Esophagus muscularis mucosa (tissue), 4 donors: ENCODE results near the gene SLC35D3. TPM values are rescaled to one million over a fixed set of nuclear protein-coding genes. Genes with fewer than 3 reads are reported as not detected.
A peak's percentile ranks its signal among the peaks of the same experiment; 100 is the strongest.

ENCODE experiments used
- DNase-seq: peaks from one replicate; pipeline ENCODE4 v3.0.0-alpha.2; 2017; ENCODE audit errors: extremely low spot score
- H3K27ac ChIP-seq, 4 donors: fragments of 200-600 bp; sonication (generic); replicated peaks in 1 of 4; 1 replicate in 3 of 4; 2 replicates in 1 of 4; pipeline ENCODE4 v1.5.1; 2016 to 2019; ENCODE audit warnings: mild to moderate bottlenecking in 1 of 4
- H3K27me3 ChIP-seq, 4 donors: fragments of 200-600 bp; sonication (generic); one replicate each; pipeline versions ENCODE4 v1.5.1 to v1.6.0; 2016 to 2019
- H3K36me3 ChIP-seq, 4 donors: fragments of 200-600 bp; sonication (generic); one replicate each; pipeline ENCODE4 v1.5.1; 2016 to 2019
- H3K4me1 ChIP-seq, 4 donors: fragments of 200-600 bp; sonication (generic); one replicate each; pipeline ENCODE4 v1.5.1; 2016 to 2019
- H3K4me3 ChIP-seq, 4 donors: fragments of 200-600 bp; sonication (generic); 1 replicate in 2 of 4; 2 replicates in 2 of 4; pipeline ENCODE4 v1.5.1; 2016 to 2019; ENCODE audit warnings: mild to moderate bottlenecking in 4 of 4, moderate library complexity in 1 of 4
- H3K9me3 ChIP-seq, 4 donors: fragments of 200-600 bp; sonication (generic); 1 replicate in 3 of 4; 2 replicates in 1 of 4; pipeline ENCODE4 v1.5.1; 2016 to 2019
- EP300 ChIP-seq: sonication (generic); formaldehyde crosslinking; IDR thresholded peaks from one replicate; pipeline ENCODE4 v1.6.1; 2017; ENCODE audit warnings: antibody characterized with exemption
- POLR2A ChIP-seq: fragments of 450-650 bp; IDR thresholded peaks from one replicate; pipeline ENCODE4 v1.6.1; 2017; ENCODE audit warnings: antibody characterized with exemption, moderate library complexity, mild to moderate bottlenecking, low read depth
- POLR2AphosphoS5 ChIP-seq, 2 donors: sonication (generic); formaldehyde crosslinking; IDR thresholded peaks; one replicate each; pipeline ENCODE4 v1.6.1; 2017; ENCODE audit warnings: antibody characterized with exemption in 2 of 2
- WGBS: methylation state at CpG from one replicate; pipeline ENCODE4 v1.1.5; 2018; 5-methylcytosine and 5-hydroxymethylcytosine counted together
- intact Hi-C: fragments of 100-400 bp; cut with DNase I; formaldehyde crosslinking; loops from one replicate; pipeline ENCODE4 v1.15.1; 2023
- total RNA-seq, 4 donors: library from RNA; depleted of rRNA; stranded (reverse); fragments of >200 nt; gene quantifications; one replicate each; pipeline versions ENCODE4 v1.1.0 to v1.2.1, GENCODE V29; 2016
- TF ChIP-seq, protein P1 (sequence below), 3 experiments: fragments of 200-600 bp in 2 of 3; fragments of 450-650 bp in 1 of 3; sonication (generic) in 2 of 3; IDR thresholded peaks; one replicate each; pipeline ENCODE4 v1.5.1; 2017 to 2019; ENCODE audit warnings: antibody characterized with exemption in 3 of 3, mild to moderate bottlenecking in 2 of 3, moderate library complexity in 1 of 3

Gene SLC35D3
- total RNA-seq, 4 donors from 2014 or later, result 0.11 to 0.42 (median 0.17) TPM; not detected in 1

DNA sequence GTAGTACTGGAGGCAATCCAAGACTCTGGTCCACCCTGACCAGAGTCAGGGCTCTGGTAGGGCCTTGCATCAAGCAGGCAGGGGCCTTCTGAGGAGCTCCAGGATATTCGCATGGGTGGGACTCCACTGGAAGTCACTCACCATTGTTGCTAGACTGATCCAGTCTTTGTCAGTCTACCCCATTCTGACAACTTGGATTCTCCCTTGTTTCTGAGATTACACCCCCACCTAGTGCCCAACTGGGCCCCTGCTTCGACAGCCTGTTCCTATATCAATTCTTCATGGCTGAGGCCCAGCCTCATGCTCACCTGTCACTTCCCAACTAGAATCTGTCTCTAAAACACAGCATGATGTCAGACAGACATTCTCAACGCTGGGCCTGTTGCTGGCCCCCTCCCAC lies 5.2 kb downstream of the SLC35D3 start:
- 84% methylated on average over 3 of the region's 3 CpGs for WGBS
- no peak overlapping the region for H3K27ac ChIP-seq
- intact Hi-C loops, result no loop called here

DNA sequence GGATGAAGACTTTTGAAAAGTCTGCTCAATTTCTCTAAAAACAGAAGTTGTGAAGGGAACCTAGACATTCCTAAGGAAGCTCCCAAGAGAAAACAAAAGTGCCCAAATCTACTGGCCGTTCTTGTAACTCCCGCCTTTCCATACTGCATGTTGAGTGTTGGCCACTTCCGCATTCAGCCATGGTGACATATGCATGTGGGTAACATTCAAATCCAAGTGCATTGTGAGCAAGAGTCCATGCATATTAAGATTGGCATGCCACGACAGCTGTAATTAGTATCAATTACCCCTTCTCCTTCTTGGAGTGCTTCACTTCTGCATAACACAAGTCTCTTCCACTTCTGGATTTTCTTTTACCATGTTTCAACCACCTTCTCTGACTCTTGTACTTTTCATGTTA lies 8.4 kb downstream of the SLC35D3 start:
- WGBS, result 87% methylated on average over 4 of the region's 4 CpGs

More for the DNA sequence above, 5.2 kb downstream of the SLC35D3 start:
- Histone ChIP-seq H3K36me3 (no peaks in the 10 kb centered on the region), H3K4me3 (no peak overlapping the region), H3K27me3 (peaks cover 0 to 23% (median 13%) of the 10 kb centered on the region in 4 donors), H3K9me3 (no peaks in the 10 kb centered on the region), H3K4me1 (peaks cover 12 to 17% (median 16%) of the 10 kb centered on the region in 4 donors)
- peak; percentile 89 for DNase-seq
- TF ChIP-seq, protein P1, sequence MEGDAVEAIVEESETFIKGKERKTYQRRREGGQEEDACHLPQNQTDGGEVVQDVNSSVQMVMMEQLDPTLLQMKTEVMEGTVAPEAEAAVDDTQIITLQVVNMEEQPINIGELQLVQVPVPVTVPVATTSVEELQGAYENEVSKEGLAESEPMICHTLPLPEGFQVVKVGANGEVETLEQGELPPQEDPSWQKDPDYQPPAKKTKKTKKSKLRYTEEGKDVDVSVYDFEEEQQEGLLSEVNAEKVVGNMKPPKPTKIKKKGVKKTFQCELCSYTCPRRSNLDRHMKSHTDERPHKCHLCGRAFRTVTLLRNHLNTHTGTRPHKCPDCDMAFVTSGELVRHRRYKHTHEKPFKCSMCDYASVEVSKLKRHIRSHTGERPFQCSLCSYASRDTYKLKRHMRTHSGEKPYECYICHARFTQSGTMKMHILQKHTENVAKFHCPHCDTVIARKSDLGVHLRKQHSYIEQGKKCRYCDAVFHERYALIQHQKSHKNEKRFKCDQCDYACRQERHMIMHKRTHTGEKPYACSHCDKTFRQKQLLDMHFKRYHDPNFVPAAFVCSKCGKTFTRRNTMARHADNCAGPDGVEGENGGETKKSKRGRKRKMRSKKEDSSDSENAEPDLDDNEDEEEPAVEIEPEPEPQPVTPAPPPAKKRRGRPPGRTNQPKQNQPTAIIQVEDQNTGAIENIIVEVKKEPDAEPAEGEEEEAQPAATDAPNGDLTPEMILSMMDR (IDR thresholded peaks at IDR 0.05), result peak in 1 of 3 experiments; percentile 18
- TF ChIP-seq EP300 (no peak), POLR2AphosphoS5 (IDR thresholded peaks at IDR 0.05) (no peak)

DNA sequence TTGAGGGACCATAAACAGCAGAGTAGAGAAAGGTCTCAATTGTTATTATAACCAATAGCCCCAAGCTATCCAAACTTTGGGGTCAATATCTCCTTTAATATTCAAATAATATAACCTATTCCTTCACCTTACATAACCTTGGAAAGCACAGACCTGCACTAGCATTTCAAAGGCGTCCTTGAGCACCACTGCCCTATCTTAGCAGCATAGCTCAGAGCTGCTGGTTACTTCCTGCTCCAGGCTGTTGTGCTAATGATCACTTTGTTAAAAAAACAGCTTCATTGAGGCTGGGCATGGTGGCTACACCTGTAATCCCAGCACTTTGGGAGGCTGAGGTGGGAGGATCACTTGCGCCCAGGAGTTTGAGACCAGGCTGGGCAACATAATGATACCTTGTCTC lies 10.5 kb downstream of the SLC35D3 start:
- Histone ChIP-seq H3K4me3 (no peak overlapping the region), H3K36me3 (no peaks in the 10 kb centered on the region), H3K27me3 (no peaks in the 10 kb centered on the region), H3K4me1 (peaks cover 0 to 4% (median 0%) of the 10 kb centered on the region in 4 donors), H3K9me3 (no peaks in the 10 kb centered on the region), H3K27ac (no peak overlapping the region)
- no peak for TF ChIP-seq EP300
- TF ChIP-seq, protein P1 (IDR thresholded peaks at IDR 0.05), result no peak
- TF ChIP-seq POLR2A, result no peak
- TF ChIP-seq POLR2AphosphoS5 (IDR thresholded peaks at IDR 0.05), result no peak
- 91% methylated on average over 2 of the region's 2 CpGs for WGBS
- intact Hi-C loops, result no loop called here
- DNase-seq, result no peak

More for the DNA sequence above, 8.4 kb downstream of the SLC35D3 start:
- peak; percentile 37 for DNase-seq
- no peaks in the 10 kb centered on the region for H3K9me3 ChIP-seq
- no peak overlapping the region for H3K4me3 ChIP-seq
- intact Hi-C loops, result no loop called here
- peaks cover 0 to 4% (median 0%) of the 10 kb centered on the region in 4 donors for H3K4me1 ChIP-seq
- H3K27ac ChIP-seq, result no peak overlapping the region
- H3K36me3 ChIP-seq, result no peaks in the 10 kb centered on the region
- no peaks in the 10 kb centered on the region for H3K27me3 ChIP-seq
- TF ChIP-seq, protein P1 (IDR thresholded peaks at IDR 0.05), result no peak
- TF ChIP-seq EP300, result no peak
- TF ChIP-seq POLR2AphosphoS5 (IDR thresholded peaks at IDR 0.05), result no peak
- TF ChIP-seq POLR2A, result no peak

DNA sequence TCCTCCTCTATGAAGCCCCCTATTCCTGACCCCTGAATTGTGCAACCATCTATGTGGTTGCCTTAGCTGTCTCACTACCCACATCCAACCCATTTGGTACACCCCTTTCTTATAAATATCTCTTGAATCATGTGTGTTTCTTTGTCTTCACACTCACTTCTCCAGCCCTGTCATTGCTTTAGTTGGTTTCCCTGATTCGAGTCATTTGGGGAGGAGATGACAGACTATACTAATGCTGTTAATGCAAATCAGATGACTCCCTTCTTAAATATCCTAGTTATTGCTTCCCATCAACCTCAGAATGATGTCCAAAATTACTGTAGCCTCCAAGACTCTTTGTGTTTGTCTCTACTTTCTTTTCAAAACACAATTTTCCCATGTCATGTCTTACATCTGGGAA lies 23.0 kb downstream of the SLC35D3 start:
- DNase-seq, result no peak
- Histone ChIP-seq H3K9me3 (no peaks in the 10 kb centered on the region), H3K4me1 (no peaks in the 10 kb centered on the region), H3K4me3 (no peak overlapping the region), H3K36me3 (no peaks in the 10 kb centered on the region), H3K27ac (no peak overlapping the region), H3K27me3 (peaks cover 0 to 5% (median 2%) of the 10 kb centered on the region in 4 donors)
- intact Hi-C loops, result no loop called here
- 71% methylated on average over 1 of the region's 1 CpG for WGBS
- TF ChIP-seq, protein P1 (IDR thresholded peaks at IDR 0.05), result no peak
- no peak for TF ChIP-seq POLR2A
- no peak for TF ChIP-seq POLR2AphosphoS5 (IDR thresholded peaks at IDR 0.05)

DNA sequence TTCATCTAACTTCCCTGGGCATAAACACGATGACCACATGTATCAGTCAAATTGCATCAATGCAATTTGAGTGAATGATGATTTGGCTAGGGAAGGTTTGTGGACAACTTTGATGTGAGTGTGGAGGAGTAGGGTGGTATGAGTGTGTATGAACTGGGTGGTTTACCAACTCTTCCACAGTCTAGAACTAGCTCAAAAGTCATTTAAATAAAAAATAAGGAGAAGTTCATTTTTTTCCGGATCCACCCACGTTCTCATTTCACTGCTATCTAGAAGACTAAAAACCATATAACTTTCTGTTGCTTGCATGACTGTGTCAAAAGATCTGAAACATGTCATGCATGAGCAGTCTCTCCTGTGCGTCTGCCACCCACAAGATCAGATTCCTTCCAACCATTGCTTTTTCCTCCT lies 23.6 kb downstream of the SLC35D3 start:
- no peak overlapping the region for H3K27ac ChIP-seq
- intact Hi-C loops, result no loop called here
- H3K4me1 ChIP-seq, result no peaks in the 10 kb centered on the region
- 81% methylated on average over 4 of the region's 4 CpGs for WGBS
- H3K9me3 ChIP-seq, result no peaks in the 10 kb centered on the region
- H3K36me3 ChIP-seq, result no peaks in the 10 kb centered on the region
- no peak for DNase-seq
- peaks cover 0 to 5% (median 2%) of the 10 kb centered on the region in 4 donors for H3K27me3 ChIP-seq
- no peak overlapping the region for H3K4me3 ChIP-seq
- TF ChIP-seq POLR2AphosphoS5 (IDR thresholded peaks at IDR 0.05) (no peak), EP300 (no peak), POLR2A (no peak)
- TF ChIP-seq, protein P1 (IDR thresholded peaks at IDR 0.05), result no peak
